Right kidney (tissue), 1 donor: ENCODE measurements around the gene ATG13.
"Not testable (repeated sequence)": the region's sequence is repeated elsewhere in the genome, so short reads cannot be mapped to it uniquely, and the experiment has no call there.

Experiments
- DNase-seq: peaks from one replicate; pipeline ENCODE4 v3.0.0-alpha.2; 2016

Gene ATG13

DNA sequence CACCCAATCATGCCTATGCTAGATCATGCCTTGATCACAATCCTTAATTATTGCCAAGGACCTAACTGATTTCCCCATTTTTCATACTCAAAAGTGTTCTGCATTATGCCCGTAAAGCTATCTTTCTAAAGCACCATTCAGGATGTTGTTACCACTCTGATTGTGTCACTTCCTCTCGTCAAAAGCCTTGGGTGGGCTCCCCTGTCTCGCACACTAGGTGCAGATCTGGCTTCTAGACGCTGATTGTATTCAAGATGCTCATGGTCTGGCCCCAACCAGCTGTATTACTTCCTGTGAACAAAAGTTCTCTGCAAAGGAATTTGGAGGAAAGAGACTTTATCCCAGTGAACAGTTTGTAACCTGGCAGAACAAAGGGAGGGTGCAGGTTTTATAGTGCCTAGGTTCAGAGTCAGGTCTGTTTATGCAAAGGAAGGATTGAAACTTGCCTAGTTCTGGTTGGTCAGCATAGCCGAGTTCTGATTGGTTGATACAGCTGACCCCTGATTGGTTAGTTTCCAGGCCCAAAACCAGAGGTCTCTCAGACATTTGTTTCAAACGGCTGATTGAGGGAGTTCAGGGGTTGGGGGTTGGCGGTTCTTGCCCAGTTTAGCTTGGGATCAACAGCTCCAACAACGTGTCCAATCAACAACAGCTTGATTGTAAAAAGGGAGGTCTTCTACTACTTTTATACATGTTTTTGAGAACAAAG lies 25.4 kb downstream of the ATG13 start:
- DNase-seq = no peak

DNA sequence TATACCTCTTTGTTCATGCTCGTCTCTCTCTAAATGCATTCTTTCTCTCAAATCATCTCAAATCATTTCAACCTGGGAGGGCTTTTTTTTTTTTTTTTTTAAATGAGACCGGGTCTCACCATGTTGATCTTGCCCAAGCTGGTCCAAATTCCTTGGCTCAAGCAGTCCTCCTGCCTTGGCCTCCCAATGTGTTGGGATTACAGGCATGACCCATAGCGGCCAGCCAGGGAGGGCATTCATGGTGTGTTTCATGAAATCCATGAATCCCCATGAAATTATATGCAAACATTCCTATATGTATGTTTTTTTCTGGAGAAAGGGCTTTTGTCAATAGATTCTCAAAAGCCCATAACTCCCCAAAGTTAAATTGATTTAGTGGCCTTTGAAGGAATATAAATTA lies 26.2 kb downstream of the ATG13 start:
- no peak for DNase-seq

DNA sequence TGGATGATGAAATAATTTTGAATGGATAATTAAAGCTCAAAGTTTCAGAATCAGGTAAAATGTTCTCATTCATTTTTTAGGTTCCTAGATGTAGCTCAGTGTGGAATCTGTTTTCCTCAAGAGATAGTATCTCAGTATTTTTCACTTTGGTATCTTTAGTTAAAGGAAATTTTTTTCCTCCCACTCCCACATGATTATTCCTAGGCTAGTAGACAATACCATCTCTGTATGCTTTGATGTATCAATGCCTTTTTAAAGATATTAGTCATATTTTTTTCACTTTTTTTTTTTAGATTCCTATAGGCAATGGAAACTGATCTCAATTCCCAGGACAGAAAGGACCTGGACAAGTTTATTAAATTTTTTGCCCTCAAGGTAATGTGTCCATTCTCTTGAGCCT lies 26.6 kb downstream of the ATG13 start:
- no peak for DNase-seq

DNA sequence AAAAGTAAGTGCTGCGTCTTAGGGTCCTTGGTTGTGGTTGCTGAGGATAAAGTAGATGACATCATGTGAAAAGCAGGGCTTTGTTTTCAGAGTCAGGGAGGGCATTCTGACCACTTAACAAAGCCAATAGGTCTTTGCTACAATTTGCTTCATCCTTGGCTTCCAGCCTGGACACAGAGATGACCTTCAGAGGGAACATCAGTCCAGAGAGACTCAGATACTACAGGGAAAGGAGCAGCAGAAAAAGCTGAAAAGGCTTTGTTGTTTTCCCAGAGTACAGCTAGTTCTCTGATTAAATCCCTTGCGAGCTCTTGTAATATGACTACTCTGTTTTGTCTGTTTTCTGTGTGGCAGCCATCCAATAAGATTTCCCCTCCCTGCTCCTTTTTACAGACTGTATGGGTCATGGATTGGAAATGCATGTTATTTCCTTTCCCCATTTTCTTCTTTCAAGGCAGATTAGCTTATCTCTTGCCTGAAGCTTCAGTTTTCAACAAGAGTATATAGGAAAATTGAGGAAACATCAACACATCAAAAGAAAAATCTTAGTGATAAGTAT lies 31.9 kb downstream of the ATG13 start:
- no peak for DNase-seq

DNA sequence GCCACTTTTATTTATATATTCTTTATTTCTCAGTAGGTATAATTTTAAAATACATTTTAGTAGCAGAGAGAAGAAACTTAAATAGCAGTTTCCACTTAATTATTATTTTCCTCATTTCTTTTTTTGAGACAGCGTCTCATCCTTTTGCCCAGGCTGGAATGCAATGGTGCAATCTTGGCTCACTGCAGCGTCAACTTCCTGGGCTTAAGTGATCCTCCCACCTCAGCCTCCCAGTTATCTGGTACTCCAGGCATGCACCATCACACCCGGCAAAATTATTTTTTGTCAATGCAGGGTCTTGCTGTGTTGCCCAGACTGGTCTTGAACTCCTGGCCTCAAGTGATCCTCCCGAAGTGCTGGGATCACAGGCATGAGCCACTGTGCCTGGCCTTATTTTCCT lies 38.3 kb downstream of the ATG13 start:
- DNase-seq = no peak

DNA sequence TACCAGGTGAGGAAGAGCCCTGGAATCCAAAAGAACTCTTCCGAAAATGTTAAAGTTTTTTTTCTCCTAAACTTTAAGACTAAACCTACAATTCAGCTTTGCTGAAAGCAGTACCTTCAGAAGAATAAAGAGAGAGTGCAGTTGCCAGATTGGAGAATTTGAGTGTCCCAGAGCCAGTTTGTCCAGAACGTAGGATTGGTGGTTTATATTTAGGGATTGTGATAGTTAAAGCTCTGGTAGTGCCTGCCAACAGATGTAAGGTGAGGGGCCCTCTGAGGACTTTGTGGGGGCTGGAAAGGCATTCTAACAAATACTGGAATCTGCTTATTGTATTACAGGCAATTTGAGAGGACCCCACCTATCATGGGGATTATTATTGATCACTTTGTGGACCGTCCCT lies 39.8 kb downstream of the ATG13 start:
- DNase-seq = no peak

DNA sequence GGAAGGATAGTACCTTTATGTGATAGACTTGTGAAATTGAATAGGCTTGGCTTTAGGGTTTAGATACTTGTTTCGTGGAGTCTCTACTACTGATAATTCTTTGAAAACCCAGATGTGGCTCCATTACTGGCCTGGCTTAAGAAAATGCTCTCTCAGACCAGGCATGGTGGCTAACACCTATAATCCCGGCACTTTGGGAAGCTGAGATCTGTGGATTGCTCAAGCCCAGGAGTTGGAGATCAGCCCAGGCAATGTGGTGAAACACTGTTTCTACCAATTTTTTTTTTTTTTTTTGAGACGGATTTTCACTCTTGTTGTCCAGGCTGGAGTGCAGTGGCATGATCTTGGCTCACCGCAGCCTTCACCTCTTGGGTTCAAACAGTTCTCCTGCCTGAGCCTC lies 40.9 kb downstream of the ATG13 start:
- no peak for DNase-seq

DNA sequence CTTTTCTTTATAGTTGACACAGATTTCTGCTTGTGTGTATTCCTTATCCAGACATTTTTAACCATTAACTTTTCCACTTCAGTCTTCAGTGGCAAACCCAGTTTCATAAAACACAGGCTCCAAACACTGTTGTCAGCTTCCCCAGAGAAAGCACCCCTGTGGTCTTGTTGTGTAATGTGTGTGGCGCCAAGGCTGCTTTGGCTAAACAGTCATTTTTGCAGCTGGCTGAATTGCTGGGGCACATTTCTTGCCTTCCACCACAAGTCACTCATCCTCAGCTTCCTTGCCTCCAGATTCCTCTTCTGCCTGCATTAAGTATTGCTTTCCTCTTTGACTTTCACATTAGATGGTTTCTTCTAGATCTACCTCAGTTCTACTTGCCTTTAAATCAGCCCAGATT lies 42.6 kb downstream of the ATG13 start:
- no peak for DNase-seq

DNA sequence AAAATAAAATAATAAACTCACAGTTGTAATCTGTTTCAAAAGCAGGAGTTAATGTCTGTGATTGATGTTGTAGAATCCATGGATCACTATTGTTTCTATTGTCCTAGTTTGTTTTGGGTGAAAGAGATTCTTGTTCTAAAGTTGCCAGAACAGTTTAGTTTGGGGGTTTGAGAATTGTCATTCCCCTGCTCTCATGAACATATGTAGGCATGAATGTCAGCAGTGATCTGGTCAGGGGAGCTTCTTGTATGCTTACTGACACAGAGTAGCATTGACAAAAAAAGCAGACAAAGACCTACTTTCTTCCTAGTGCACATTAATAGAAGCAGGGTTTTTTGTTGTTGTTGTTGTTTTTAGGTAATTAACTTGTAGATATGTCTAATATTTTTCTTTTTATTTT lies 44.5 kb downstream of the ATG13 start:
- DNase-seq = no peak

DNA sequence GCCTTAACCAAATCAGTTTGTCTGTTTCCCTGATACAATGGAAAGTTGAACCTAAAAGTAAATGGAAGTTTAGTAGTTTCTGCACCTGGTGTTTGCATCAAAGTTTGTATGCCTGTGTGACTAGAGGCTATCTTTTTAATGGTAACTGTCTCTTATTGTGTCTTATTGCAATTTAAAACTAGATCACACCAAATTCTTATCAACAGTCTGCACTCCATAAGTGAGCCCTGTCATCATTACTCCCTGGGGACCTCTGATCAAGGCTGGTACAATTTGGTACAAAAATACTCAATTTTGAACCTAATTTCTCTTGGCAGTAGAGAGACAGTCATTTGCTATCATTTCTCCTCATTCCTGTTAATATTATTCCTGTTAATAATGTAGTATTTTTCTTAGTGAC lies 45.0 kb downstream of the ATG13 start:
- no peak for DNase-seq

DNA sequence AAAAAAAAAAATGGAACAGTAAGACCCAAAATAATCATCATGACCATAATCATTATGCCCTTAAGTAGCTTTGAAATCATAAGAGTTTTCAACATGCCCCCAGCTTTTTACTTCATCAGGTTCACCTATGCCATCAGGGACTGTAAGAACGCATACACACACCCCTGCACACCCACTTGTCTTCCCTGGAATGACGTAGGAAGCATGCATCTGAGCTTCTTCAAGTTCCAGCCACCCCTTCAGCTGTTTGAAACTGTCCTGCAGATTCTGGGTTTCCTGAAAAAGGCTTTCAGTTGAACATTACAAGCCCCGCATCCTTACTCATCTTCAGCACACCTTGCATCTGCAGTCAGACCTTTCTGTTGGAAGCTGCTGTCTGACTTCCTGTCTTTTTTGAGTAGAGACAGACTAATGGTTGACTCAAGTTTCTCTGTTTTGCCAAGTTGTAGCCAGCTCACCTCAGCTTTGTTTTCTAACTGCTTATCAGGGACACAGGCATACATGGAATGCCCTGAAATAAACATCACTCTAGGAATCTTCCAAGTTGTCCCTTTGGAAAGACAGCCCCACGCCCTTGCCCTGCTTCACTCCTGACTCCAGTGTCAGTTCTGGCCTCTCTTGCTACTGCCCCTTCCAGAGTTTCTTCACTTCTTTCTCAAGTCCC lies 46.1 kb downstream of the ATG13 start:
- DNase-seq = no peak

DNA sequence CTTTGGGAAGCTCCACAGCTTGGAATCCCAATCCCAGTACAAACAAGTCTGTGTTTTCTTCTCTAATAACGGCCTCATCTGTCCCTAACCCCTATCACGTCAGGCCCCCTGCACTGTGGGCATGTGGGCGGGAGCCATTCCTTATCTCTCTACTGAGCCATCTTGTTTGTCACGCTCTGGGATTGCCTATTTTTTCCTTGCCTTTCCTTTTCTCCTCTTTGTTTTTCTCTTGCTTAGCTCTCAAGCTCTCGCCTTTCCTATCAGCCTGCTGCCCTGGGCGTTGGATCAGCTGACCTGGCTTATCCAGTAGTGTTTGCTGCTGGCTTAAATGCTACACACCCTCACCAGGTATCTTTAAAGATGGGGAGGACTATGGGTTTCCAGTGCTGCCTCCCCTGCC lies 47.3 kb downstream of the ATG13 start:
- no peak for DNase-seq

DNA sequence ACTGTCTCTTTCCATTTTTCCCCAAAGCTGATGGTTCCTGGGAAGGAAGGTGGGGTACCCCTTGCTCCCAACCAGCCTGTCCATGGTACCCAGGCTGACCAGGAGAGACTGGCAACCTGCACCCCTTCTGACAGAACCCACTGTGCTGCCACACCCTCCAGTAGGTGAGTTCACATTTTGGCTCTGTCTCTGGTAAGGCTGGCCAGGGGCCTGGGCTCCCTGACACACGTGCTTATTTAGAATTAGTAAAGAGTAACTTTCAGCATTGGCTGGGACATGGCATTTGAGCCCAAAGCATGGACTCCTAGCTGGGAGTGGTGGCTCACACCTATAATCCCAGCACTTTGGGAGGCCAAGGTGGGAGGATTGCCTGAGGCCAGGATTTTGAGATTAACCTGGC lies 48.0 kb downstream of the ATG13 start:
- no peak for DNase-seq

DNA sequence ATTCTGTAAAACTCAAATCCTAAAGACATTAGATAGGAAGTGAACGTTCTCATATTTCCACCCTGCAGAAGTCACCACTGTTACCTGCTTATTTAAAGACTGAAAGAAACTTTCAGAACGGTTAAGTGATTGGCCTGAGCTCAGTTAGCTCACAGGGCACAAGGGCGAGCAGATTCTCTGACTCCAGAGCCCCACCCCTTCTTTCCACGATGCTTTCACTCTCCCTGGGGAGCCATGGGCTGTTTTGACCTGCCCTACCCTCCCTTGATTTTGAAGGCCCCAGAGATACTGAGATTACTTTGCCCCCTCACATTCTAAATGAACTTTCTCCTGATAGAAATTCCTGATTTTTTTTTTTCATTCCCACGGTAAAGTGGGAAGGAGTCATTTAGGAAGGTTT lies 49.2 kb downstream of the ATG13 start:
- DNase-seq = no peak

DNA sequence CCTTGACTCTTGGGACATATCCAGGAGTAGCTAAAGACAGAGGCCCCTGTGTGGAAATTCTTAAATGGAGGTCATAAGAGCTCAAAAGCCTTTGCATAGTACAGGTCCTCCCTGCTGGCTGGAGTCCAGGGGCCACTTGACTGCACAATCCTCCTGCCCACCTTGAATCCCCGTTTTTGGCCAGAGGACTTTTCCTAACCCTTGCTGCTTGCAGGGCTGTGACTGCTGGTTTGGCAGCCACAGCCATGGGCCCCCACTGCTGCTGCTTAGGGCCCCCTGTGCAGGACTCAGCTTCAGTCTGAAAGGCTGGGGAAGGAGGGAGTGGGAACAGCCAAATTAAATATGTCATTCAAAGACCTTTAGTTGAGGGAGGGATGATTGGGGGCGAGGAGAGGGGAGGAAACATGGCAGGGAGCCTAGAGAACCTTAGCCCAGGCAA lies 49.7 kb downstream of the ATG13 start:
- peak; percentile 23 for DNase-seq

DNA sequence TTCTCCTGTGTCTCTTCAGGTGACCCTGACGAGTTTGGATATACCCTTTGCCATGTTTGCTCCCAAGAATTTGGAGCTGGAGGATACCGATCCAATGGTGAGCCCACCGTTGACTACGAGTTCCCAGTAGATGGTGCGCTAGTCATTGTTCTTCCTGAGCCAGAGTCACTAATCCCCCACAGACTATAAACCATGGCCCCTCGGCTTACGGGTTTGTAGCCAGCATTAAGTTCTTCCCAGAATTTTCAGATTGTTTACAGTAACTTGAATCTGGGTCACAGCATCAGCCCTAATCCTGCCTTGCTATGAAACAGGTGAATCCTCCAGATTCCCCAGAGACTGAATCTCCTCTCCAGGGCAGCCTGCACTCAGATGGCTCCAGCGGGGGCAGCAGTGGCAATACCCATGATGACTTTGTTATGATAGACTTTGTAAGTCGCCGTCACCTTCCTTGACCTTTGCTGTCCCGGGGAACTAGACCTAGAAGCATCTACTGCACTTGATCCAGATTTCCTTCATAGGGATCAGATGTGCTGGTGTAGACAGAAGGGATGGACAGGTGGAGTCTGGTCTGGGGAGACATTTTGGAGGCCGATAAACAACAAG lies 51.2 kb downstream of the ATG13 start:
- DNase-seq = no peak

DNA sequence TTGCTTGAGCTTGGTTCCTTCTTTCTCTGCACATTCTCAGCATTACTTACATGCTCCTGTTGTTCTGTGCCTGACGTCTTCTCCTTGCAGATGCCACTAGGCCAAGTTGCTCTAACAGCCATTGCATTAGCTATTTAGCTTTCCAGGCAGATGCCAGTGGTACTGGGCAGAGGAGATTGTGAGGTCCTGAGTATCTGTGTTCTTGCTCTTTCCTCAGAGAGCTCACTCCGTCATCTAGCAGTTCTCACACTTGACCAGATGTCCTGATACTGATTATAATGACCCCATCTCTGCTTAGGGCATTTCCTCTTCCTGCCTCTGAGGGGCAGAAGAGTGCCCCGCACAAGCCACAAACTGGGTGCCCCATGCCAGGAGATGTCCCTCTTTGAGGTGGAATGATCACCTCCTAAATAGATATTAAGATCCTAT lies 52.4 kb downstream of the ATG13 start:
- DNase-seq = no peak

DNA sequence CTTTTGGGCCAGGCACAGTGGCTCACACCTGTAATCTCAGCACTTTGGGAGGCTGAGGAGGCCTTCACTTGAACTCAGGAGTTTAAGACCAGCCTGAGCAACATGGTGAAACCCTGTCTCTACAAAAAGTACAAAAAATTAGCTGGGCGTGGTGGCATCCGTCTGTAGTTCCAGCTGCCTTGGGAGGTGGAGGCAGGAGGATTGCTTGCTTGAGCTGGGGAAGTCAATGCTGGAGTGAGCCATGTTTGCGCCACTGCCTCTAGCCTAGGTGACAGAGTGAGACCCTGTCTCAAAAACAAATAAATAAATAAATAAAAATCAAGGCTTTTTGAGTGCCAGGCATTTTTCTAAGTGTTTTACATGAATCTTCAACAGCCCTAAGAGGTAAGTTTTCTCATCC lies 53.2 kb downstream of the ATG13 start:
- not testable (repeated sequence) for DNase-seq

DNA sequence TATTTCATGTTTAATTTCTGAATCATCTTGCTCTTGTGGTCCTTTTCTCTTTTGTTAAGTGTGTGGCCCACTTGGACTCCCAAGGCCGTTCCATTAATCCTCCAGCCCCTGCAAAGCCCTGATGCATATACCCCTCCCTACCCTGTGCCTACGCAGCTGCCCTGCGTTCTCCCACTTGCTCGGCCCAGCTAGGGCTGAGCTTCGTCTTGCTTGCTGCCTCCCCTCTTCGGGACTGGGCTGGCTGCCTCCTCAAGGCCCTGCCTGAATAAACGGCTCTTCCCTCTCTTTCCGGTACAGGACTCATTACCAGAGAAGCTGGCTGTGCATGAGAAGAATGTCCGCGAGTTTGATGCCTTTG lies 54.6 kb downstream of the ATG13 start:
- no peak for DNase-seq

DNA sequence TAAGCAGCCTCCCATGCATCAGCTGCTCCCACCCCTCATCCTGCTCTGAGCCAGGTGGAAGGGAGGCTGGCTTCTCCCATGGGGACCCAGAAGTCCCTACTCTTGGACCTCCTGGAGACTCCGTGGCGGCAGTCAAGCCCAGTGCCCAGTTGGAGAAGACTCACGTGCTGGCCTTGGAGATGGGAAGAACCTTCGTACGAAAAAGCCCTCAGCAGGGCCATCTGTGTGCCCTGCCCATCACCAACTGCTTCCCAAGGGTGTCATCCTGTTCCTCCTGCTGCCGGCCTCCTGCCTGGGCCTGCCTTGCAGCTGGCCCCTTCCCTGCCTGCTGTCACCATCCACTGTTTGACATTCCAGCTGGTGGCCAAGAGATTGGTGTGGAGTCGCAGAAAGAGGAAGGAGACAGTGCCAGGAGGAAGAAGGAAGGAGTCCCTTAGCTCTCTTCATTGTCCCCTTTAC lies 55.1 kb downstream of the ATG13 start:
- DNase-seq = no peak

DNA sequence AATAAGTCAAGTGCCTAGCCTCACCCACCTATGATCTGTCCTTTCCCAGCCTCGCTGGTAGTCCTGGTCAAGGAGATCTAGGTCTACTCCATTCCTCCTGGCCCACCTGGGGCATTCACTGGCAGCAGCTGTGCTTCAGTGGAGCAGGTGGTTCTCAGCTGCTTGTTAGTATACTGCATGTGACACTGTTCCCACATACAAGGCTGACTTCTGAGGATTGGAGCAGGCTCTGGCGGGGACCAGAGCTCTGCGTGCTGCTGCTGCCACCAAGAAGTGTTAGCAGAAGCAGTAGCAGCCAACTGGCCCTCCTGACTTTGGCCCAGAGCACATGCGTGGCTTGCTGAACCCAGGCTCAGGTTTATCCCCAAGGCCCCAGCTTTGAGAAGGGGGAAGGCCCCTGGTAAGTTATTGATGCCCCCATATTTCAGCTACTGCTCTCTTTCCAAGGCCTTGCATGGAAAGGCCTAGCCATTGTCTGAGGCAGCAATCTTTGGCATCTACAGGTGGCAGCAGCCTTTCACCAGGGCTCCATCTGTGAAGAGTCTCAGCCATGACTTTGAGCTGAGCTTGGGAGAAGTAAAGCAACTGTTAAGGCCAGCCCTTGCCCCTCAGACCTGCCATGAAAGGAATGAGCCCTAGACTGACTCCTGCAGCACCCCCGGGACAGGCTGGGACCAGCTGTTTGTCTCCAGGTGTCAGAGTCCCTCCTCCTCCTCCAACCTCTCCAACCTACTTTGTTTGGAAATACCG lies 56.5 kb downstream of the ATG13 start:
- DNase-seq = no peak

DNA sequence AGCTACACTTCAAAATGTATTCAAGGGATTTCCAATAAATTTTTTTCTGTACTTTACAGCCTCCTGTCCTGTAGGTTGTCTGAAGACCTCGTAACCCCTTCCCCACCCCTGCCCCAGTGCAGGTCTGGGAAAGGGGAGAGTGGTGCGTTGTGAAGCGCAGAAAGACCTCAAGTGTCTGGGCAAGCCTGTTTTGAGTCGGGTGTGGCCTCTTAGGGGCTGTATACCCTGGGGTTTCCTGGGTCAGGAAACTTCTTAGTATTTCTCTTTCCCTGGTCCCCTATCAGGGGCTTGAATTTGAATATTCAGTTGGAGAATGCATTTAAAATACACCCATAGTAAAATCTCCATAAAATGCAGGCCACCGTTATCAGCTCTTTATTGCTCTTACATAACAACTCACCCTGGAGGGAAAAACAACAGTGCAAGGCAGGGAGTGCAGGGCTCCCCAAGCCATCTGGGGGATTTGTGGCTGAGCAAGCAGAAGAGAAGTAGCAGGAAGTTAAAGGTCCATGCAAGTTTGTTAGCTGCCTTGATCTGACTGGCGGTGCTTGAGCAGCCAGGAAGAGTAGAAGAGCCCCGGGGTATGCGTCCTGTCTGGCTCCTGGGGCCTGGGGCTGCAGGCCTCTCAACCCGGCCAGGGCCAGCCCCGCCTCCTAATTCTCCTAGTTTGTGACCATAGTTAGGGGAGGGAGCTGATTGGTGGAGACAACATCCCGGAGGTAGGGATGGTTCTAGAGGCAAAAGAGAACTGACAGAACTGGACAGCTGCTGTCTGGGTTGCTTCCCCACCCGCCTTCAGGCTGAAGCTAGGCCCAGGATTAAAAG lies 57.3 kb downstream of the ATG13 start:
- DNase-seq = peak; percentile 22
